A549 (cell line): ENCODE data around the gene PEX14. TPM values are rescaled to one million over a fixed set of nuclear protein-coding genes. Genes with fewer than 3 reads are reported as not detected.
"Not testable (repeated sequence)": the region's sequence is repeated elsewhere in the genome, so short reads cannot be mapped to it uniquely, and the experiment has no call there.

ENCODE experiments used
- ATAC-seq, 2 experiments: fragments of 200-7000 bp in 1 of 2; fragments of >200 bp in 1 of 2; cut with Nextera tagmentation in 1 of 2; cut with Tn5 transposase in 1 of 2; 3 replicates each; pipeline versions ENCODE4 v1.8.0 to v1.9.1; 2018 to 2020; ENCODE audit warnings: mild to moderate bottlenecking in 1 of 2, moderate library complexity in 1 of 2
- CTCF ChIA-PET: fragments of 300-600 bp; sonication (Branson Sonifier 250); formaldehyde crosslinking; extraction: SDS; loops from one replicate; lab custom pipeline; 2021; ENCODE audit warnings: antibody characterized with exemption, inconsistent platforms; lab: Yijun Ruan, JAX
- POLR2A ChIA-PET: fragments of 350-600 bp; formaldehyde crosslinking; extraction: SDS; loops from one replicate; lab custom pipeline; 2021; ENCODE audit warnings: antibody characterized with exemption, inconsistent platforms; lab: Yijun Ruan, JAX
- DNase-seq, 2 experiments: peaks; one replicate each; pipeline versions ENCODE4 v3.0.0 to v3.0.0-alpha.2; 2011 to 2016; ENCODE audit warnings: low read depth in 1 of 2, low spot score in 1 of 2
- FAIRE-seq: peaks from 2 replicates; lab custom pipeline; 2011; peaks lifted over from hg19 to GRCh38; lab: Jason Lieb, UNC
- H3K27ac ChIP-seq, 2 experiments: fragments of >200 bp; sonication (Bioruptor Twin); formaldehyde crosslinking; 3 replicates each; pipeline ENCODE4 v1.5.1; 2016 to 2017
- H3K4me1 ChIP-seq: fragments of >200 bp; sonication (Bioruptor Twin); formaldehyde crosslinking; 3 replicates; pipeline ENCODE4 v1.6.1; 2016
- H3K4me2 ChIP-seq: fragments of >200 bp; sonication (Bioruptor Twin); formaldehyde crosslinking; 3 replicates; pipeline ENCODE4 v1.6.1; 2016
- H3K4me3 ChIP-seq: fragments of >200 bp; sonication (Bioruptor Twin); formaldehyde crosslinking; 3 replicates; pipeline ENCODE4 v1.5.1; 2016
- H3K9me3 ChIP-seq: fragments of >200 bp; sonication (Bioruptor Twin); formaldehyde crosslinking; 3 replicates; pipeline ENCODE4 v1.6.1; 2016
- BCL3 ChIP-seq: fragments of >200 bp; sonication (Bioruptor Twin); formaldehyde crosslinking; IDR thresholded peaks from 3 replicates; pipeline ENCODE4 v1.6.1; 2016
- CEBPB ChIP-seq, 2 experiments: fragments of >200 bp in 1 of 2; sonication (Bioruptor Twin) in 1 of 2; formaldehyde crosslinking in 1 of 2; IDR thresholded peaks; 2 replicates each; pipeline ENCODE4 v1.6.1; 2012 to 2016
- CHD2 ChIP-seq: fragments of 150-350 bp; IDR thresholded peaks from 2 replicates; pipeline ENCODE4 v1.6.1; 2014; ENCODE audit warnings: low read length; ENCODE audit not compliant: partially characterized antibody
- EHMT2 ChIP-seq: fragments of 200-600 bp; sonication (generic); IDR thresholded peaks from 2 replicates; pipeline ENCODE4 v1.6.1; 2016; ENCODE audit warnings: antibody characterized with exemption, low read depth, mild to moderate bottlenecking, moderate library complexity
- ELK1 ChIP-seq: fragments of 150-350 bp; IDR thresholded peaks from 2 replicates; pipeline ENCODE4 v1.6.1; 2014; ENCODE audit warnings: low read depth, mild to moderate bottlenecking, low read length
- EP300 ChIP-seq, 2 experiments: fragments of >200 bp; sonication (Bioruptor Twin); formaldehyde crosslinking; IDR thresholded peaks; 2 replicates in 1 of 2; 3 replicates in 1 of 2; pipeline ENCODE4 v1.6.1; 2016 to 2017
- ESRRA ChIP-seq: fragments of 150-350 bp; IDR thresholded peaks from 2 replicates; pipeline ENCODE4 v1.6.1; 2014; ENCODE audit warnings: mild to moderate bottlenecking, low read length, borderline replicate concordance
- FOSB ChIP-seq: fragments of 250-450 bp; sonication (Bioruptor Pico); IDR thresholded peaks from 2 replicates; pipeline ENCODE4 v1.5.0; 2020; ENCODE audit warnings: mild to moderate bottlenecking, moderate library complexity
- FOXS1 ChIP-seq: fragments of 250-450 bp; sonication (Bioruptor Pico); IDR thresholded peaks from 2 replicates; pipeline ENCODE4 v1.5.0; 2020; ENCODE audit warnings: mild to moderate bottlenecking, moderate library complexity
- HDAC2 ChIP-seq: fragments of 200-600 bp; sonication (generic); IDR thresholded peaks from 2 replicates; pipeline ENCODE4 v1.6.1; 2016
- HOXA7 ChIP-seq: fragments of 250-450 bp; sonication (Bioruptor Pico); IDR thresholded peaks from 2 replicates; pipeline ENCODE4 v1.5.0; 2020; ENCODE audit warnings: mild to moderate bottlenecking, moderate library complexity
- MAZ ChIP-seq: fragments of 150-350 bp; IDR thresholded peaks from 2 replicates; pipeline ENCODE4 v1.6.1; 2014; ENCODE audit warnings: antibody characterized with exemption, low read depth, low read length, borderline replicate concordance
- RAD21 ChIP-seq, 2 experiments: fragments of >200 bp in 1 of 2; sonication (Bioruptor Twin) in 1 of 2; formaldehyde crosslinking in 1 of 2; IDR thresholded peaks in 1 of 2; conservative IDR thresholded peaks in 1 of 2; 2 replicates in 1 of 2; 3 replicates in 1 of 2; pipeline ENCODE4 v1.6.1; 2012 to 2018; ENCODE audit warnings: inconsistent platforms in 1 of 2
- RFX5 ChIP-seq: fragments of 450-650 bp; IDR thresholded peaks from 2 replicates; pipeline ENCODE4 v1.7.1; 2014; ENCODE audit warnings: antibody characterized with exemption, mild to moderate bottlenecking, moderate library complexity
- SMC3 ChIP-seq: fragments of >200 bp; sonication (Bioruptor Twin); formaldehyde crosslinking; IDR thresholded peaks from 3 replicates; pipeline ENCODE4 v1.6.1; 2018; ENCODE audit warnings: inconsistent platforms
- ZFP36 ChIP-seq: fragments of 450-650 bp; IDR thresholded peaks from 2 replicates; pipeline ENCODE4 v1.6.1; 2014; ENCODE audit warnings: borderline replicate concordance; ENCODE audit not compliant: partially characterized antibody
- ZNF302 ChIP-seq: fragments of 250-450 bp; sonication (Bioruptor Pico); IDR thresholded peaks from 2 replicates; pipeline ENCODE4 v1.9.0; 2021; ENCODE audit warnings: inconsistent platforms, mild to moderate bottlenecking, moderate library complexity
- WGBS: methylation state at CpG from one replicate; pipeline ENCODE4 v1.1.6; 2017; ENCODE audit errors: missing lambda C conversion rate; 5-methylcytosine and 5-hydroxymethylcytosine counted together
- polyA plus RNA-seq, 4 experiments: library from polyadenylated mRNA; depleted of rRNA in 3 of 4; stranded (reverse); fragments of >200 nt; fragmentation: RNase III in 1 of 4; extraction: RNeasy Plus Mini Kit Qiagen cat#74134 plus additional on column Dnase treatment in 1 of 4; gene quantifications; 2 replicates in 3 of 4; 3 replicates in 1 of 4; pipeline ENCODE4 v1.2.3, GENCODE V29; 2011 to 2017
- TF ChIP-seq, protein P1 (sequence below): IDR thresholded peaks from 2 replicates; pipeline ENCODE4 v1.6.1; 2012
- TF ChIP-seq, protein P2 (sequence below): fragments of >200 bp; sonication (Bioruptor Twin); formaldehyde crosslinking; IDR thresholded peaks from 2 replicates; pipeline ENCODE4 v1.6.1; 2016
- TF ChIP-seq, protein P3 (sequence below): fragments of 200-600 bp; sonication (generic); IDR thresholded peaks from 2 replicates; pipeline ENCODE4 v1.6.1; 2016; ENCODE audit warnings: antibody characterized with exemption, mild to moderate bottlenecking, moderate library complexity

Gene PEX14
- polyA plus RNA-seq, 2 of the 4 experiments (the other 2 are of a cell fraction): 7.7 to 15.0 TPM

DNA sequence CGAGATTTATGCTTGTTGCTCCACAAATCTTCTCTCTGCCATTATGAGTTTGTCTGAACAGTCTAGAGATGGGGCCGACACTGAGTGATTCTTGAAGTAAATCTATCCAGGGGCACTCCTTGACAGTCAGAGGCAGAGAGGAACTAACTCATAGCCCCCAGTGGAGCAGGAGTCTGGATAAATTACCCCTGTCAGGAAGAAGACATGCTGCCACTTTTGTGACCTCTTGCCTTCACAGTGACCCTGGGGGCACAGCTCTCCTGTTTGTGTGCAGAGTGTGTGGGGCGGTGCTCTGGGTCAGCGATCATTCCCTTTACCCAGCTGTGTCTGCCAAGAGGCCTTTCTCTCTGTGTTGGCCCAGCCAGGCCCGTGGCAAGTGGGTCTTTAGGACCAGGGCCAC is 29.5 kb downstream of the PEX14 start (continued):
- no peak for TF ChIP-seq FOXS1 (CRISPR knock-in tag)

GRCh38 chr1:10506046-10506676 is 31.4 kb downstream of the PEX14 start:
- DNase-seq, POLR2A ChIA-PET, H3K4me2 ChIP-seq, FAIRE-seq, H3K4me3 ChIP-seq, ATAC-seq, H3K9me3 ChIP-seq, H3K27ac ChIP-seq: not testable (repeated sequence)
- WGBS: 95% methylated on average over 12 of the region's 12 CpGs
- peaks cover 33% of the 10 kb centered on the region for H3K4me1 ChIP-seq
- CTCF ChIA-PET: interaction anchor here (0.7 to 6.2 kb wide), 10 partner anchors 13 to 362 kb away, joined by 3 to 70 read pairs (median 4); no protein-coding TSS in a partner anchor

DNA sequence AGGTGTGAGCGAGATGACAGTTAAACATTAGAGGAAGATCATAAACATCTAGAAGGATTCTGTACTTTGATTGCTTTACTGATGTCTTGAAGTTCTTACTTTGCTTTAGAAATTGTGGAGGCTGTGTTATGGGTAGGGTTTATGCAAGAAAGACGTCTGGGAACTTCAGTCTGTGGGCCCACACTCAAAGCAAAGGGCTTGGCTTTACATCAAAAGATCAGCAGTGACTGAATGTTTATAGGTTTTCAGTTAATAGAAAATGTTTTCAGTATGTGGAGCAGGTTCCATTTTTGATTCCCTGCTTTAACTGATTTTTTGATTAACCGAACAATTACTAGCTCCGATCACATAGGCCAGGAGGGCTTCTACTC is 31.9 kb downstream of the PEX14 start:
- ATAC-seq (no peak), FAIRE-seq (no peak), DNase-seq (no peak)
- CTCF ChIA-PET: interaction anchor here (0.6 to 6.2 kb wide), 31 partner anchors 8 to 531 kb away, joined by 3 to 70 read pairs (median 5); no protein-coding TSS in a partner anchor
- no peak overlapping the region for H3K27ac ChIP-seq
- POLR2A ChIA-PET: no interaction called here
- H3K9me3 ChIP-seq: no peaks in the 10 kb centered on the region
- no peak overlapping the region for H3K4me3 ChIP-seq
- no peak for TF ChIP-seq ZNF302 (CRISPR knock-in tag)
- no peak for TF ChIP-seq ESRRA
- TF ChIP-seq HDAC2: no peak
- TF ChIP-seq, protein P1, sequence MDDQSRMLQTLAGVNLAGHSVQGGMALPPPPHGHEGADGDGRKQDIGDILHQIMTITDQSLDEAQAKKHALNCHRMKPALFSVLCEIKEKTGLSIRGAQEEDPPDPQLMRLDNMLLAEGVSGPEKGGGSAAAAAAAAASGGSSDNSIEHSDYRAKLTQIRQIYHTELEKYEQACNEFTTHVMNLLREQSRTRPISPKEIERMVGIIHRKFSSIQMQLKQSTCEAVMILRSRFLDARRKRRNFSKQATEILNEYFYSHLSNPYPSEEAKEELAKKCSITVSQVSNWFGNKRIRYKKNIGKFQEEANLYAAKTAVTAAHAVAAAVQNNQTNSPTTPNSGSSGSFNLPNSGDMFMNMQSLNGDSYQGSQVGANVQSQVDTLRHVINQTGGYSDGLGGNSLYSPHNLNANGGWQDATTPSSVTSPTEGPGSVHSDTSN: no peak
- TF ChIP-seq, protein P2, sequence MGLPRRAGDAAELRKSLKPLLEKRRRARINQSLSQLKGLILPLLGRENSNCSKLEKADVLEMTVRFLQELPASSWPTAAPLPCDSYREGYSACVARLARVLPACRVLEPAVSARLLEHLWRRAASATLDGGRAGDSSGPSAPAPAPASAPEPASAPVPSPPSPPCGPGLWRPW: no peak
- TF ChIP-seq HOXA7: no peak
- TF ChIP-seq ZFP36: no peak
- TF ChIP-seq ELK1: no peak
- no peak for TF ChIP-seq MAZ
- TF ChIP-seq CHD2: no peak
- TF ChIP-seq FOSB (CRISPR knock-in tag): no peak
- no peak for TF ChIP-seq EHMT2
- TF ChIP-seq EP300 (IDR thresholded peaks at IDR 0.05): no peak
- 95% methylated on average over 4 of the region's 4 CpGs for WGBS
- no peak overlapping the region for H3K4me2 ChIP-seq
- H3K4me1 ChIP-seq: peaks cover 38% of the 10 kb centered on the region

- ChIA-PET CTCF (interaction anchor here (0.6 to 6.2 kb wide), 48 partner anchors 8 to 531 kb away, joined by 3 to 70 read pairs (median 4); no protein-coding TSS in a partner anchor), POLR2A (no interaction called here)
- FAIRE-seq: no peak
- H3K4me3 ChIP-seq: no peak overlapping the region
- no peak overlapping the region for H3K4me2 ChIP-seq
- H3K4me1 ChIP-seq: peaks cover 40% of the 10 kb centered on the region
- peak; percentile 65 to 70 for DNase-seq
- H3K9me3 ChIP-seq: no peaks in the 10 kb centered on the region
- ATAC-seq: peak; percentile 85 to 87
- 54% methylated on average over 17 of the region's 17 CpGs for WGBS
- H3K27ac ChIP-seq: no peak overlapping the region
- TF ChIP-seq RFX5 (no peak), RAD21 (conservative IDR thresholded peaks at IDR 0.05 in 1 of 2, IDR thresholded peaks at IDR 0.05 in 1 of 2) (peak; percentile 79 to 83), BCL3 (no peak), CEBPB (IDR thresholded peaks at IDR 0.05) (peak; percentile 78 to 92), SMC3 (peak; percentile 68), CHD2 (no peak)
- TF ChIP-seq, protein P3, sequence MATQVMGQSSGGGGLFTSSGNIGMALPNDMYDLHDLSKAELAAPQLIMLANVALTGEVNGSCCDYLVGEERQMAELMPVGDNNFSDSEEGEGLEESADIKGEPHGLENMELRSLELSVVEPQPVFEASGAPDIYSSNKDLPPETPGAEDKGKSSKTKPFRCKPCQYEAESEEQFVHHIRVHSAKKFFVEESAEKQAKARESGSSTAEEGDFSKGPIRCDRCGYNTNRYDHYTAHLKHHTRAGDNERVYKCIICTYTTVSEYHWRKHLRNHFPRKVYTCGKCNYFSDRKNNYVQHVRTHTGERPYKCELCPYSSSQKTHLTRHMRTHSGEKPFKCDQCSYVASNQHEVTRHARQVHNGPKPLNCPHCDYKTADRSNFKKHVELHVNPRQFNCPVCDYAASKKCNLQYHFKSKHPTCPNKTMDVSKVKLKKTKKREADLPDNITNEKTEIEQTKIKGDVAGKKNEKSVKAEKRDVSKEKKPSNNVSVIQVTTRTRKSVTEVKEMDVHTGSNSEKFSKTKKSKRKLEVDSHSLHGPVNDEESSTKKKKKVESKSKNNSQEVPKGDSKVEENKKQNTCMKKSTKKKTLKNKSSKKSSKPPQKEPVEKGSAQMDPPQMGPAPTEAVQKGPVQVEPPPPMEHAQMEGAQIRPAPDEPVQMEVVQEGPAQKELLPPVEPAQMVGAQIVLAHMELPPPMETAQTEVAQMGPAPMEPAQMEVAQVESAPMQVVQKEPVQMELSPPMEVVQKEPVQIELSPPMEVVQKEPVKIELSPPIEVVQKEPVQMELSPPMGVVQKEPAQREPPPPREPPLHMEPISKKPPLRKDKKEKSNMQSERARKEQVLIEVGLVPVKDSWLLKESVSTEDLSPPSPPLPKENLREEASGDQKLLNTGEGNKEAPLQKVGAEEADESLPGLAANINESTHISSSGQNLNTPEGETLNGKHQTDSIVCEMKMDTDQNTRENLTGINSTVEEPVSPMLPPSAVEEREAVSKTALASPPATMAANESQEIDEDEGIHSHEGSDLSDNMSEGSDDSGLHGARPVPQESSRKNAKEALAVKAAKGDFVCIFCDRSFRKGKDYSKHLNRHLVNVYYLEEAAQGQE: no peak
Measured at GRCh38 chr1:10507111-10507879, 32.5 kb downstream of the PEX14 start.
